ENCODE measurements around the gene TSPAN5.
A peak's percentile ranks its signal among the peaks of the same experiment; 100 is the strongest.

The TSPAN5 gene

DNA sequence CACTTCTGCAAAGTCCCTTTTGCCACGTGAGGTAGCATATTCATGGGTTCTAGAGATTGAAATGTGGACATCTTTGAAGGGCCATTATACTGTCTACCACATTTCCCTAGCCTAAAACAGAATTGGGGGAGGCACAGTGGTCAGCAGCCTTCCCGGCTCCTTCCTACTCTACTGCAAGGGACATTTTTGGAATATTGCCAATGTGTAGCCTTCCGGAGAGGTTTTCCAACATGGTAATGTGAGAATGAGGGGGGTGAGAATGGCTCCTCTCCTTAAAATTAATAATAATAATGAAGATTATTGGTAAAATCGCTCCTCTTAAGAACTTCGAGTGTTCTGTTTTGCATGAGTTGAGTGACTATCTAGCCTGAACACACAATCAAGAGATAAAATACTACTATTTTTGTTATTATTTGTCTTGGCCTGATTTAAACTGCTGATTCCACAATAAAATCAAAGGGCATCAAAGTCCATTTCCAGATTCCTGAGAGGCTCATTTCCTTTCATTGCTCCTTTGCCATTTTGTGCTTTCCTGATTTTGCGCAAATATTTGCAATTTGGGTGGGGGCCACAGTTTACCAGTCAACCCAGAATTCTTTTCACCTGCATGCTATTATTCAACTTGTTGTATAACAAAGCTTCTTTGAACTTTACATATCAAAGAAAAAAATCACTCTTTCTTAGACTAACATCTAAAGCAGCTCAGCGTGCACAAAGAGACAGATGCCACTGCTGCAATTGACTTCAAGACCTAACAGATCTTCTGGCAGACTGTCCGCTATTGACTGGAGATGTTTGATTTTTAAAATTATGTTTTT, 27.0 kb upstream of the TSPAN5 start:
- H3K4me3 ChIP-seq (ENCODE audit: low read length, poor library complexity, severe bottlenecking): no peak overlapping the region
- H3K9ac ChIP-seq (ENCODE audit: low read depth, low read length, poor library complexity, severe bottlenecking): no peak overlapping the region
- H3K4me1 ChIP-seq (ENCODE audit: insufficient read depth, low read length, poor library complexity, severe bottlenecking): peaks cover 43% of the 10 kb centered on the region
- no peaks in the 10 kb centered on the region for H4K20me1 ChIP-seq (ENCODE audit: insufficient read depth, low read length, poor library complexity, severe bottlenecking)
- no peaks in the 10 kb centered on the region for H3K36me3 ChIP-seq (ENCODE audit: insufficient read depth, low read length)
- no peaks in the 10 kb centered on the region for H3K9me3 ChIP-seq (ENCODE audit: insufficient read depth, low read depth, low read length)
- peaks cover 5% of the 10 kb centered on the region; the same call in 1 of the 2 replicates for H3F3A ChIP-seq (ENCODE audit: low read depth)
- no peaks in the 10 kb centered on the region for H3K79me2 ChIP-seq (ENCODE audit: insufficient read depth, low read length)
- H3K9me2 ChIP-seq (replicated peaks; ENCODE audit: low read depth, low read length): no peaks in the 10 kb centered on the region
- TF ChIP-seq, protein P1, sequence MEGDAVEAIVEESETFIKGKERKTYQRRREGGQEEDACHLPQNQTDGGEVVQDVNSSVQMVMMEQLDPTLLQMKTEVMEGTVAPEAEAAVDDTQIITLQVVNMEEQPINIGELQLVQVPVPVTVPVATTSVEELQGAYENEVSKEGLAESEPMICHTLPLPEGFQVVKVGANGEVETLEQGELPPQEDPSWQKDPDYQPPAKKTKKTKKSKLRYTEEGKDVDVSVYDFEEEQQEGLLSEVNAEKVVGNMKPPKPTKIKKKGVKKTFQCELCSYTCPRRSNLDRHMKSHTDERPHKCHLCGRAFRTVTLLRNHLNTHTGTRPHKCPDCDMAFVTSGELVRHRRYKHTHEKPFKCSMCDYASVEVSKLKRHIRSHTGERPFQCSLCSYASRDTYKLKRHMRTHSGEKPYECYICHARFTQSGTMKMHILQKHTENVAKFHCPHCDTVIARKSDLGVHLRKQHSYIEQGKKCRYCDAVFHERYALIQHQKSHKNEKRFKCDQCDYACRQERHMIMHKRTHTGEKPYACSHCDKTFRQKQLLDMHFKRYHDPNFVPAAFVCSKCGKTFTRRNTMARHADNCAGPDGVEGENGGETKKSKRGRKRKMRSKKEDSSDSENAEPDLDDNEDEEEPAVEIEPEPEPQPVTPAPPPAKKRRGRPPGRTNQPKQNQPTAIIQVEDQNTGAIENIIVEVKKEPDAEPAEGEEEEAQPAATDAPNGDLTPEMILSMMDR (conservative IDR thresholded peaks at IDR 0.05; ENCODE audit: low read length): no peak
- TF ChIP-seq EZH2phosphoT487 (IDR thresholded peaks at IDR 0.05; ENCODE audit: borderline replicate concordance): no peak
- H2AFZ ChIP-seq (ENCODE audit: low read length): no peak overlapping the region
- H3K4me2 ChIP-seq (ENCODE audit: low read depth, low read length, poor library complexity, severe bottlenecking): no peak overlapping the region
- no peaks in the 10 kb centered on the region for H3K27me3 ChIP-seq (ENCODE audit: insufficient read depth, low read length, poor library complexity, severe bottlenecking)

DNA sequence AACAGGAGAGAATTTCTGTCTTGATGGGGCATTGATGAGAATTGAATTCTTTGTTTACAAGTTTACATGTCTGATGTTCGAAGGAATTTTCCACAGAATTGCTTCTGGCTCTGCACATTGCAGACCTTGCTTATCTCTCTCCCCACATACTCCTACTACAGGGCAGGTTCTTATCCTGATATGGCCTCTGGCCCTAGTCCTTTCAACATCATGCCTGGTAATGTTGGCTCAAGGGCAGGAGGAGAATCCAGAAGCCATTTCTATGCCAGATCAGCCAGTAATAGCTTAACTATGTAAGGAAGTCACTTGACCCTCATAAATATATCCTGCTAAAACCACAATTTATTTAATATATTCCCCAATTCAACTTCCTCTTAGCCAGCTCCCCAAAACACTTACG, 24.3 kb upstream of the TSPAN5 start:
- no peaks in the 10 kb centered on the region for H3K27me3 ChIP-seq (ENCODE audit: insufficient read depth, low read length, poor library complexity, severe bottlenecking)
- no peak overlapping the region for H2AFZ ChIP-seq (ENCODE audit: low read length)
- H3K9me3 ChIP-seq (ENCODE audit: insufficient read depth, low read depth, low read length): no peaks in the 10 kb centered on the region
- no peak overlapping the region for H3K4me3 ChIP-seq (ENCODE audit: low read length, poor library complexity, severe bottlenecking)
- H3F3A ChIP-seq (ENCODE audit: low read depth): no peaks in the 10 kb centered on the region
- TF ChIP-seq, protein P1 (conservative IDR thresholded peaks at IDR 0.05; ENCODE audit: low read length): no peak
- no peak for TF ChIP-seq EZH2phosphoT487 (IDR thresholded peaks at IDR 0.05; ENCODE audit: borderline replicate concordance)
- peaks cover 17% of the 10 kb centered on the region for H3K4me1 ChIP-seq (ENCODE audit: insufficient read depth, low read length, poor library complexity, severe bottlenecking)
- H3K9ac ChIP-seq (ENCODE audit: low read depth, low read length, poor library complexity, severe bottlenecking): no peak overlapping the region
- H3K4me2 ChIP-seq (ENCODE audit: low read depth, low read length, poor library complexity, severe bottlenecking): peak overlapping the region; percentile 10
- no peaks in the 10 kb centered on the region for H3K9me2 ChIP-seq (replicated peaks; ENCODE audit: low read depth, low read length)
- no peaks in the 10 kb centered on the region for H3K36me3 ChIP-seq (ENCODE audit: insufficient read depth, low read length)
- no peaks in the 10 kb centered on the region for H3K79me2 ChIP-seq (ENCODE audit: insufficient read depth, low read length)
- no peaks in the 10 kb centered on the region for H4K20me1 ChIP-seq (ENCODE audit: insufficient read depth, low read length, poor library complexity, severe bottlenecking)

DNA sequence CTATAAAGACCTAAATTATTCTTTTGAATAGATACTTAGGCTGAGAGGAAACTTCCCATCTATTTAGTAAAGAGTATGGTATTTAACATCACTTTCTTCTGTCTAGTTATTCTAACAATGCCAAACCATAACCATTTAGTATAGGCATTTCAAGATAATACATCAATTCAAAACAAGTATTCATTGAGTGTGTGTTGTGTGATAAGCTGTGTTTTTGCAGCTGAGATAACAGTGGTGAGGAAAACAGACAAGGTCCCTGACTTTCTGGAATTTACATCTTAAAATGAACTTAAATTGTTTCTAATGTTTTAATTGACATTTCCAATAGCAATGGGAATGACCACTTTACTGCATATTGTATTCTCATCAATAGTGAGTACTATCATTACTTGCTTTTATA, 22.4 kb upstream of the TSPAN5 start:
- Histone ChIP-seq H3K9me3 (ENCODE audit: insufficient read depth, low read depth, low read length) (no peaks in the 10 kb centered on the region), H3K79me2 (ENCODE audit: insufficient read depth, low read length) (no peaks in the 10 kb centered on the region), H3K27me3 (ENCODE audit: insufficient read depth, low read length, poor library complexity, severe bottlenecking) (no peaks in the 10 kb centered on the region), H3K4me3 (ENCODE audit: low read length, poor library complexity, severe bottlenecking) (no peak overlapping the region), H3K36me3 (ENCODE audit: insufficient read depth, low read length) (no peaks in the 10 kb centered on the region), H3K9ac (ENCODE audit: low read depth, low read length, poor library complexity, severe bottlenecking) (no peak overlapping the region), H3K4me2 (ENCODE audit: low read depth, low read length, poor library complexity, severe bottlenecking) (no peak overlapping the region), H3K9me2 (replicated peaks; ENCODE audit: low read depth, low read length) (no peaks in the 10 kb centered on the region), H3K4me1 (ENCODE audit: insufficient read depth, low read length, poor library complexity, severe bottlenecking) (peaks cover 10% of the 10 kb centered on the region), H3F3A (ENCODE audit: low read depth) (no peaks in the 10 kb centered on the region), H4K20me1 (ENCODE audit: insufficient read depth, low read length, poor library complexity, severe bottlenecking) (no peaks in the 10 kb centered on the region), H2AFZ (ENCODE audit: low read length) (no peak overlapping the region)
- TF ChIP-seq, protein P1 (conservative IDR thresholded peaks at IDR 0.05; ENCODE audit: low read length): no peak
- no peak for TF ChIP-seq EZH2phosphoT487 (IDR thresholded peaks at IDR 0.05; ENCODE audit: borderline replicate concordance)
